ENCODE measurements around the gene TMEM205.

Gene TMEM205

GRCh38 chr19:11361771-11362731 lies 16.0 kb upstream of the TMEM205 start:
- TF ChIP-seq, protein P1, sequence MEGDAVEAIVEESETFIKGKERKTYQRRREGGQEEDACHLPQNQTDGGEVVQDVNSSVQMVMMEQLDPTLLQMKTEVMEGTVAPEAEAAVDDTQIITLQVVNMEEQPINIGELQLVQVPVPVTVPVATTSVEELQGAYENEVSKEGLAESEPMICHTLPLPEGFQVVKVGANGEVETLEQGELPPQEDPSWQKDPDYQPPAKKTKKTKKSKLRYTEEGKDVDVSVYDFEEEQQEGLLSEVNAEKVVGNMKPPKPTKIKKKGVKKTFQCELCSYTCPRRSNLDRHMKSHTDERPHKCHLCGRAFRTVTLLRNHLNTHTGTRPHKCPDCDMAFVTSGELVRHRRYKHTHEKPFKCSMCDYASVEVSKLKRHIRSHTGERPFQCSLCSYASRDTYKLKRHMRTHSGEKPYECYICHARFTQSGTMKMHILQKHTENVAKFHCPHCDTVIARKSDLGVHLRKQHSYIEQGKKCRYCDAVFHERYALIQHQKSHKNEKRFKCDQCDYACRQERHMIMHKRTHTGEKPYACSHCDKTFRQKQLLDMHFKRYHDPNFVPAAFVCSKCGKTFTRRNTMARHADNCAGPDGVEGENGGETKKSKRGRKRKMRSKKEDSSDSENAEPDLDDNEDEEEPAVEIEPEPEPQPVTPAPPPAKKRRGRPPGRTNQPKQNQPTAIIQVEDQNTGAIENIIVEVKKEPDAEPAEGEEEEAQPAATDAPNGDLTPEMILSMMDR (conservative IDR thresholded peaks at IDR 0.05; ENCODE audit: control insufficient read depth, insufficient read depth, low read depth, low read length): no peak
- no peak overlapping the region for H3K4me3 ChIP-seq (ENCODE audit: control insufficient read depth, low read depth, low read length)
- DNase-seq (ENCODE audit: low read depth): no peak

DNA sequence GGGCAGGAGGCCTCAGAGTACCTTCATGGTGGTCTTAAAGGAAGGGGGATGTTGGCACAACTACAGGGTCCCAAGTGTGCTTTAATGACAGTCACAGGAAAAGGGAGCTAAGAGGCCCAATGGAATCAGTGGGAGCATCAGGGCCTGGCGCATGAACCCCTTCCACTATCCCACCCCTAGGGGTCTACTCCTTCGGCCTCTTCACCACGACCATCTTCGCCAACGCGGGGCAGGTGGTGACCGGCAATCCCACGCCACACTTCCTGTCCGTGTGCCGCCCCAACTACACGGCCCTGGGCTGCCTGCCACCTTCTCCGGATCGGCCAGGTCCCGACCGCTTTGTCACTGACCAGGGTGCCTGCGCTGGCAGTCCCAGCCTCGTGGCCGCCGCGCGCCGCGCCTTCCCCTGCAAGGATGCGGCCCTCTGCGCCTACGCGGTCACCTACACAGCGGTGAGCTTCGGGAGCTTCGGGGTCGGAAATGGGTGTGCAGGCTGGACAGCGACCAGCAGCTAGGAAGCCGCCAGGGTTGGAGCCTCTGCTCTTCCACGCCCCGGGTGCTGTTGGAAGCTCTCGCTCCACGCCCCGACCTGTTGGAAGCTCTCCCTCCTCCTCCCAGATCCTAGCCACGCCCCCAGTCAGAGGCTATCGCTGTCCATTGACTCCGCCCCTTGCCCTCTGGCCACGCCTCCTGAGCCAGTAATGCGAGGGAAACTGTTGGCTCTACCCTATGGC lies 15.1 kb upstream of the TMEM205 start:
- DNase-seq (ENCODE audit: low read depth): no peak
- H3K4me3 ChIP-seq (ENCODE audit: control insufficient read depth, low read depth, low read length): no peak overlapping the region
- TF ChIP-seq, protein P1 (conservative IDR thresholded peaks at IDR 0.05; ENCODE audit: control insufficient read depth, insufficient read depth, low read depth, low read length): no peak

DNA sequence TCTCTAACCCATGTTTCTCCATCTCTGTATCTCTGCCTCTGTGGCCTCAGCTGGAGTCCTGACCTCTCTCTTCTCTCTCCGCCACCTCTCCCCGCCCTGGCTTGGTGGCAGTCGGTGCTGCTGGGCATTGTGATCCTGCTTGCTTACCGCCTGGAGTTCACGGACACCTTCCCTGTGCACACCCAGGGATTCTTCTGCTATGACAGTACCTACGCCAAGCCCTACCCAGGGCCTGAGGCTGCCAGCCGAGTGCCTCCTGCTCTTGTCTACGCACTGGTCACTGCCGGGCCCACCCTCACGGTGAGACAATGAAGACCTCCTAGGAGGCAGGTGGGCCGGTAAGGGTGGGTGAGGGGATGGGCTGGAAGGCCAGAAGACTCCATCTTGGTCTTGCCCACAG lies 13.4 kb upstream of the TMEM205 start:
- H3K4me3 ChIP-seq (ENCODE audit: control insufficient read depth, low read depth, low read length): no peak overlapping the region
- TF ChIP-seq, protein P1 (conservative IDR thresholded peaks at IDR 0.05; ENCODE audit: control insufficient read depth, insufficient read depth, low read depth, low read length): no peak

GRCh38 chr19:11356676-11357550 lies 10.8 kb upstream of the TMEM205 start:
- no peak overlapping the region for H3K4me3 ChIP-seq (ENCODE audit: control insufficient read depth, low read depth, low read length)
- TF ChIP-seq, protein P1 (conservative IDR thresholded peaks at IDR 0.05; ENCODE audit: control insufficient read depth, insufficient read depth, low read depth, low read length): no peak
- DNase-seq (ENCODE audit: low read depth): no peak

More for the DNA sequence above, 13.4 kb upstream of the TMEM205 start:
- DNase-seq (ENCODE audit: low read depth): no peak

GRCh38 chr19:11356074-11356397 lies 10.0 kb upstream of the TMEM205 start:
- H3K4me3 ChIP-seq (ENCODE audit: control insufficient read depth, low read depth, low read length): peak overlapping the region; percentile 66
- DNase-seq (ENCODE audit: low read depth): no peak
- TF ChIP-seq, protein P1 (conservative IDR thresholded peaks at IDR 0.05; ENCODE audit: control insufficient read depth, insufficient read depth, low read depth, low read length): no peak
